Glomerular endothelial cell (primary cell): ENCODE data around the gene L1CAM. TPM values are rescaled to one million over a fixed set of nuclear protein-coding genes. Genes with fewer than 3 reads are reported as not detected.

ENCODE experiments used
- DNase-seq: peaks from one replicate; pipeline ENCODE4 v3.0.0-alpha.2; 2011; ENCODE audit warnings: low read depth, low spot score; ENCODE audit errors: extremely low read depth
- total RNA-seq: library from RNA; depleted of rRNA; stranded (reverse); fragments of >200 nt; gene quantifications from 2 replicates; pipeline ENCODE4 v1.2.3, GENCODE V29; 2015

L1CAM gene
- total RNA-seq, 1 donor from 2014 or later = 1.6 TPM

DNA sequence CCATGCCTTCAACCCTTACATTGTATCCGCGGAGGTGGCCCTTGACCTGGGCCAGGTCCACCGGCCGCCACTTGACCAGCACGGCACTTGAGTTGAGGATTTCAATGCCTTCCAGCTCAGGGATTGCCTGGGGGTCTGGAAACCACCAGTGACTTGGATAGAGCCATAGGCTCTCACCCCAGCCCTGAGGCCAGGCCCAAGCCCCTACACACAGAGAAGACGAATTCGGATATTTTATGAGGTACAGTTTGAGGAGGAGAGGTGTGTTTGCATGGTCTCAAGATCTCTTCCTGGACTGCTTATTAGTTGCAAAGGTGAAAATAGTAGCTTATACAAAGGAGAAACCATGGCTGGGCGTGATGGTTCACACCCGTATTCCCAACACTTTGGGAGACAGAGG, 20.3 kb downstream of the L1CAM start:
- no peak for DNase-seq

DNA sequence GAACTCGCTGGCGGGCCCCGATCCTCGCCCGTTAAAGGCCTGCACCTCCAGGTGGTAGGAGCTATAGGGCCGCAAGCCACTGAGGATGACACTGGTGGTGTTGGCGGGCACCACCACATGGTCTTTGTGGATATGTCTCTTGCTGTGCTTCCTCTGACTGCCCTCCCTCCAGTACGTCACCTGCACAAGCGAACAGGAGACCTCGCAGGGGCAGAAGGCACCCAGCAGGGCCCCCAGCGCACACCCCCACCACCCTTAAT, 20.7 kb downstream of the L1CAM start:
- no peak for DNase-seq

DNA sequence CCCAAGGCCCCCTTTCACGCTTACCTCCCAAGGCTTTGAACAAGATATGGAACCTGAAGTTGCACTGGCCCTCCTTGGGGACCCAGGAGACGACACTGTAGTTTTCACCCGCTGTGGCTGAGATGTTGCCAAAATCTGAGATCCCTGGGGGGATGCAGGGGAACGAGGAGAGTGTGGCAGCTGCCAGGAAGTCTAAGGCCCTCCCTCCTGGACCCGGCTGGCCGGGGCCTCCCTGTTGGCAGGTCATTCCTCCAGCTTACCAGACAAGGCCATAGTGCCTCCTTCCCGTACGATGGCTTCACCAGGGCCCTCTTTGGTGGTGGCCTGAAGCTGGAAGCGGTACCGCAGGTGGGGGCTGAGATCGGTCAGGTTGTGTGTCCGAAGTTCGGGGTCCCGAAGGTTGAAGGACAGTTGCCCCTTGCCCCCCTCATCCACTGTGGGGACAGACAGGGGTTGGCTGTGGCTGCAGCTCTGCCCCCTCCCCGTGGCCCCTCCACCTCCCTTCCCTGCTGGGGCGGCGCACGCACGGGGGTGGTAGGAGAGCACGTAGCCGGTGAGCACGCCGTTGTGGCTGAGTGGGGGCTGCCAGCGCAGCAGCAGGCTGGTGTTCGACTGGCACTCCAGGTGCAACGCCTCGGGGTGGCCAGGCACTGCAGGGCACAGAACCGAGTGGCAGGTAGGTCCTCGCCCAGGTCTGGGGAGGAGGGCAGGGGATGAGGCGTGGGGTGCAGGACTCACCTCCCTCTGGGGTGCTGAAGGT, 21.2 kb downstream of the L1CAM start:
- no peak for DNase-seq

DNA sequence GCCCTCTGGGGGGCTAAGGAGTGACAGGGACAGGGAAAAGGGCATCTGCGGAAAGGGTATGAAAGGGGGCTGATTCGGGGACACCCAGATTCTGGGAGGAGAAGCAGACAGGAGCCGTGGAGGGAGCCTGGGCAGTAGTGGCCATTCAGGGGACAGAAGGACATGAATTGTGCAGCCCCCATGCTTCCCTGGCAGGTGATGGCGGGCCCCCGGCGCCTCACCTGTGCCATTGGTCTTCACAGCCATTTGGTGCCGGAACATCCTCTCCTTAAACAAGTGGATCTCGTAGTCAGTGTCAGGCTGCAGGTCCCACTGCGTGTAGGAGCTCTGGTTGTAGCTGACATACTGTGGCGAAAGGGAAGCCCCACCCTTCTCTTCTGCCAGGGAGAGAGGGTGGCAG, 21.9 kb downstream of the L1CAM start:
- no peak for DNase-seq

DNA sequence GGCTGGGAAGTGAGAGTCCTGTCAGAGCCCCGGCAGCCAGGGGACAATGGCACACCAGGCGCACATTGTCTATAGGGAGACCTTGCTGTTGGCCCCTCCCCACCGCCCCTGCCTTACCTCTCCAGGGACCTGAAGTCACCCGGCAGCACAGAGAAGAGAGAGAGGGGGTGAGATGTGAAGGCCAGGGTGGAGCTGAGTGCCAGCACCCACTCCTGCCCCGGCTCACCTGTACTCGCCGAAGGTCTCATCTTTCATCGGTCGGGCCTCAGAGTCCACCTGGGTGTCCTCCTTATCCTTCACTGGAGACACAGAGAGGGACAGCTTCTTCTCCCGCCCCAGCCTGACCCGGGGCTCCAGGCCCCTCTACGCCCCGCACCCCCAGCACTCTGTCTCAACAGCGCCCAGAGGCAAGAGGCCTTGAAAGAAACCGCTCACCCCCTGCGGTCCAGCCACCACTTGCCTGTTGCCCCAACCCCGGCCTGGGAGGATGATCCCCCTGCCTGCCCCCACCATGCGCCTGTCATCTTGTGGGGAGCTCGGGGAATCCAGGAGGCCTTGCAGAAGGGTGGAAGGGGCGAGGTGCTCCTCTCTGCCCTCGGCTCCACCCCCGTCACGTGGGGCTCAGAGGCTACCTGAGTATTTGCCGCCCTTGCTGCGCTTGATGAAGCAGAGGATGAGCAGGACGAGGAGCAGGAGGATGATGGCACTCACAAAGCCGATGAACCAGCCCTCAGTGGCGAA, 22.6 kb downstream of the L1CAM start:
- DNase-seq = no peak

DNA sequence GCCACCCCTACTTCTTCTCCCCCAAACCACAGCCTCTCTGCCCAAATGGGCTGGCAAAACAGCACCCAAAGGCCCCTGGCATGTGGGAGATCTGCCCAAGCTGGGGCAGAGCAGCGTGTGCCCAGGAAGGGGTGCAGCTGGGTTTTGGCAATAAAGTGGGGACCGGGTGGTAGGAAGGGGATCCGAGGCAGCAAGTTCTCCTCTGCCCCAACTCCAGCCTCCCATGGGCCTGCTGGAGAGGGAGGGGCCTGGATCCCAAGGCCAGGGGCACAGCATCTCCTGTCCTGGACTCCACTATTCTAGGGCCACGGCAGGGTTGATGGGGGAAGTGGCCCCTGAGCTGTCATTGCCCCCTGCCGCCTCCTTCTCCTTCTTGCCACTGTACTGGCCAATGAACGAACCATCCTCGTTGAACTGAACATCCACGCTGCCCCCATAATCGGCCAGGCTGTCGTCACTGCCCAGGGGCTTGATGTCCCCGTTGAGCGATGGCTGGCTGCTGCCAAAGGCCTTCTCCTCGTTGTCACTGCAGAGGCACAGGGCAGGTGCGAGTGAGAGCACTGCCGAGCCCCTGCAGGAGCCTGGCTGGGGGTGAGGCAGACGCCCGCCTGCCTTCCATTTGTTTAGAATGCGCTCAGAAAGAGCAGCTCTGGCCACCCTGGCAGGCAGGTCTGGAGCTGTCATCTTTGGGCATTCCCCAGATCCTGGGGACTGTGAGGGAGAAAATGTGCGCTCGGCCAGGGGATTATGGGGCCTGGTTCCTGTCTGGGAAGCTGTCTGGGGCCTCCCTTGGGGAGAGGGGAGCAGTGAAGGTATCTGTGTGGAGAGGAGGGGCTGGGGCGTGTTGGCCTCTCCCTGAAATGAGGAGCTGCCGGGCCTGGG, 23.4 kb downstream of the L1CAM start:
- DNase-seq = no peak

DNA sequence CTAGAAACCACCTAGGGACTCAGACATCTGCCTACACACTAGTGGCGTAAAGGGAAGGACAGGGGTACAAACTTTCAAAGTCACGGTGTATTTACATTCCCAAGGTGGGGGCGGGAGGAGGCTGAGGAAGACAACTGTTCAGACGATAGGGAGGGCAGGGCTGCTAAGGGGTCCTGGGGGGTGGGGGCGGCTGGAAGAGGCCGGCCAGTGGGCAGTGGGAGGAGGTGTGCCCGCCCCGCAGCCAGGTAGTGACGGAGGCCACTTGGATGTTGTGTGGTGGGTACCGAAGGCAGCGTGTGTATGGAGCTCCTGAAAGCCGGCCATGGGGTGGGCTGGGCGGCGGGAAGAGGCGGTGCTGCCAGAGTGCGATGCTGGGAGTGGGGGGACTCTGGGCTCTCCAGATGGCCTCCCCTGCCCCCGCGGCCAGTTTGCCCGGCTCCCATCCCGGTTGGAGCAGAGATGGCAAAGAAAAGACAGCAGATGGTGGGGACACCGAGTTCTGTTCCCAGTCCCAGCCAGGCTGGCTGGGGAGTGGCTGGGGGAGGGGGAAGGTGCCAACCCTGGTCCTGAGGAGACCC, 24.2 kb downstream of the L1CAM start:
- no peak for DNase-seq

DNA sequence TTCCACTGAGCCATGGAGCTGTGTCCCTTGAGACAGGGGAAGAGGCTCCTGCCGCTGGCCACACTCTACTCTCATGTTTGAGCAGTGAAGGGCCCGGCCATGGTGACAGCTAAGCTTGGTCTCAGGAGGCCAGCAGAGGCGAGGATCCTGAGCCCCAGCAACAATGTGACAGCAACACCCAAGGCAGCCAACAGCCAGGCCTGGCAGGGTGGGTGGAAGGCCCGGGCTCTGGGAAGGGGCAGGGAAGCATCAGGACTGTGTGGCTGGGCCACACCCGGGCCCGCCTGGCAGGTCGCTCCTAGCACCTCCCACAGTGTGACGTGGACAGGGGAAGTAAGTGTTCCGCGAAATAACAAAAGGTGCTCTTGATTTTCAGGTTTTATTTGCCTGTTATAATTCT, 24.8 kb downstream of the L1CAM start:
- DNase-seq = no peak

DNA sequence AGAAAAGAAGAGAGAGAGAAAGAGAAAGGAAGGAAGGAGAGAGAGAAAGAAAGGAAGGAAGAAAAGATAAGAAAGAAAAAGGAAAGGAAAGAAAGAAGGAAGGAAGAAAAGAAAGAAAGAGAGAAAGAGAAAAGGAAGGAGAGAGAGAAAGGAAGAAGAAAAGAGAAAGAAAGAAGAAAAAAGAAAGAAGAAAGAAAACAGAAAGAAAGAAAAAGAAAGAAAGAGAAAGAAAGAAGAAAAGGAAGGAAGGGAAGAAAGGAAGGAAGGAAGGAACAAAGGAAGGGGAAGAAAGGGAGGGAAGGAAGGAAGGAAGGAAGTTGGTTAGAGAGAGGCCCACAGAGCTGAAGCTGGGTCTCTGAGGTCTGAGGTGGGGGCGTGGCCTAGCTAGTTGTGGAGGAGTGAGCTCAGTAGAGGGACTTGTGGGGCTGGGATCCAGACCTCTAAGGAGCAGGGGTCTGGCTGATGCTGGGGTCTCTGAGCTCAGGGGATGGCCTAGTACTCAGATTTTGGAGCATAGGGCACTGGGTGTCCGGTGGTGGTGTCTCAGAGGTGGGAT, 28.5 kb downstream of the L1CAM start:
- no peak for DNase-seq

DNA sequence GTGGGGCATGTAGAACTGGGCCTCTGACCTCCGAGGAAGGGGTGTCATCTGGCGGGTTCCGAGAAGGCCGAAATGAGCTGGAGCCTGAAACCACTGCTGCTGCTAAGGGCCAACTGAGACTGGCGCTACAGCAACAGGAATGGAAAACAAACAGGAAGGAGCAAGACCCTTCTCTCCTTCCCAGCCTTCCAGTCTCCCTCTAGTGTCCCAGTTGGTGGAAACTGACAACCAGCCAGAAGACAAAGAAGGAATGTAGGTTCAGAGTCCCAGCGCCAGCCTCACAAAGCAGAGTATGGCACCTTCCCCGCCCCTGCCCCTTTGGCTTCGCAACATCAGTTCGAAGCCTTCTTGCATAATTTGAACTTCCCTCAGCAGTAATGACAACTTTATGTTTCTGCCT, 31.3 kb downstream of the L1CAM start:
- DNase-seq = no peak

DNA sequence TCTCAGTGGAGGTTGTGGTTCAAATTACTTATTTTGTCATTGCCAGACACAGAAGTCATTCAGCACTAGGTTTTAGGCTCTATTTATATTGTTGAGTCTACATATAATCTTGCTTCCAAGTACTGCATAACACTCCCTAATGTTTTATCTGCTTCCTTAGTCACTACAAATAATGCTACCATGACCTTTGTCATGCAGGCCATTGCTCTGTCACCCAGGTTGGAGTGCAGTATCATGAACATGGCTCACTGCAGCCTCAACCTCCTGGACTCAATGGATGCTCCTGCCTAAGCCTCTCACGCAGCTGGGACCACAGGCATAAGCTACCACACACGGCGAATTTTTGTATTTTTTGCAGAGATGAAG, 32.1 kb downstream of the L1CAM start:
- no peak for DNase-seq

DNA sequence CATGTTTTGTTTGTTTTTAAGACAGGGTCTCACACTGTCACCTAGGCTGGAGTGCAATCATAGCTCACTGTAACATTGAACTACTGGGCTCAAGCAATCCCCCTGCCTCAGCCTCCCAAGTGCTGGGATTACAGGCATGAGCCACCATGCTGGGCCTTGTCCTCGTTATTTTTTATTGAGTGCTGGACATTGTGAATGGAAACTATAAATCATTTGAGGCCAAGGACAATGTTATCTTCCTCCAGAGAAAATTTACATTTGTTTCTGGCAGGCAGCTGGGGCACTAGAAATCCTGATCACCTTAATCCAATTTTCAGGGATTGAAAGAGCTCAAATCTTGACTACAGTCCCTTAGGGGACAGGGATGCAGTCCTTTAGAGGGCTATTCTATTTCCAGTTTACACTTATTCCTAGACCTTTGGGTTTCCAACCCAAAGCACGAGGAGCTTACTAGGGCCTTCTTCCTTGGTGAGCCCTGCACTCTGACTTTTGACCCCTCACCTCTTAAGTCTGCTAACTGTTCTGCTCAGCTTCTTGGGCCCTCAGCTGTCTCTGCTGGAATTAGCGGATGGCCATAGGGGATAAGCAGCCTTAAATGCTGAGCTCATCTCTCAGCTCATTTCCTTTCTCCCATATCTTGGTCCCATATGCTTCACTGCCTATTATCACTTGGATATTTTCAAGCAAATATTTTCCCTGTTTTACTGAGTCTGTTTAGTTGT, 32.6 kb downstream of the L1CAM start:
- no peak for DNase-seq

DNA sequence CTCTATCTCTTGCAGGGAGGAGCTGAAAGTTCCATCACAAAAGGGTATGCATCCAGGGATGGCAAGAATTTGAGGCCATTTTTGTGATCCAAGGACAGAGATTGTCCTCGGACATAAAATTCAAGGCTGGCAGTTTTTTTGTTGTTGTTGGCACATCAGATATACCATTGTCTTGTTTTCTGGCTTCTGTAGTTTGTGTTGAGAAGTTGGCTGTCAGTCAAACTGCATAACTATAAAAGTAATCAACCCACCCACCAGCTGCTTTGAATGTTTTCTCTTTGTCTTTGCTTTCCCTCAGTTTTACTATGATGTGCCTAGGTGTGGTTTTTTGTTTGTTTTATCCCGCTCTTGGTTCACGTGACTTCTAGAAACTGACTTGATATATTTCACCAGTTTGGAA, 34.0 kb downstream of the L1CAM start:
- no peak for DNase-seq

DNA sequence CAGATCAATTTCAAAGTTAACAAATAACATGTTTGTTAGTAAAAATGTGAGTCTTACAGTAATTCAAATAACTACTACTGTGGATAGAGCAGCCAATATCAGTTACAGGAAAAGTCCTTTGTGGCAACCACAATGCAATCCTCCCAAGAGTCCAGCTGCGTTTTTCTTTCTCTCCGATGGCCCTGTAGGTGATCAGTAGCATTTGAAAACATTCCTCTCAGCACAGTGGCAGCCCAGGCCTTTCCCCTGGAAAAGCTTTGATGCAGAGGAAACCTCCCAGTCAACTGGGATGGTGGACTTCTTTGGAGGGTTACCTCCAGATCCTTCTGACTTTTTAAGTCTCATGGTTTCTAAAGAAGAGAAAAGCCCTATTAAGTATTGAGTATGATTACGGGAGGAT, 37.6 kb downstream of the L1CAM start:
- no peak for DNase-seq

DNA sequence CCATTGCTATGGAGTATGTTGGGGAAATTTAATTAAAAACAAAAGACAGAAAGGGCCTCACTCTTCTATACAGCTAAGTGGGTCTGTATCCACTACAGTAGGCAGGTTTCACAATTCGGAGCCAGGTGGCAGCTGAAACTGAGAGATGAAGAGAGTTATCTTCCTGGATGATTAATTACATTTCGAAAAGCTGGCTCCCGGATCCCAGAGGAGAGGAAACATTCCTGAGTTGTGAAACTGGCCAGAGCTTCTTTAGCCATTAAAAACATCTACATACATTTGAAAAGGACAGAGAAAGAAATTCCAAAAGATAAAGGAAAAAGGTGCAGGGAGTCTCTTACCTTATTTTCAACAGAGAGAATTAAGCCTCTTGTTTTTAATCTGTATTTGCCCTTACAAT, 40.1 kb downstream of the L1CAM start:
- no peak for DNase-seq

DNA sequence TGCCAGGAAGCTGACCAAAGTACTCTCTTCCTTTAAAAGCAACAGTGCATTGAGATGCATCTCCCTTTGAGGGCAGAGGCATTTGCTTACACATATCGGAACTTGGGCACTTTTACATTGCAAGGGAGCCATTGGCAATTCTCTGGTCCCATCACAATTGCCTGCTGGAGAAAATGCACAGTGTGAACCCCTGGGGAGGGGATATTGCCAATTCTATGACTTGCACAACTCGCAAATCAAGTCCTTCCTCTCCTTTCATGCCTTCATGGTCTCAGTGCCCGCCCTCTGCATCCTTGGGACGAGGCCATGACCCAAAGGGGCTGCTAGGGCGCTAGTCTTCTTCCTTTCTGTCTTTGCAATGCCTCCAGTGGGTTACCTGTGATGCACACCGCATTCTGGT, 40.8 kb downstream of the L1CAM start:
- no peak for DNase-seq

DNA sequence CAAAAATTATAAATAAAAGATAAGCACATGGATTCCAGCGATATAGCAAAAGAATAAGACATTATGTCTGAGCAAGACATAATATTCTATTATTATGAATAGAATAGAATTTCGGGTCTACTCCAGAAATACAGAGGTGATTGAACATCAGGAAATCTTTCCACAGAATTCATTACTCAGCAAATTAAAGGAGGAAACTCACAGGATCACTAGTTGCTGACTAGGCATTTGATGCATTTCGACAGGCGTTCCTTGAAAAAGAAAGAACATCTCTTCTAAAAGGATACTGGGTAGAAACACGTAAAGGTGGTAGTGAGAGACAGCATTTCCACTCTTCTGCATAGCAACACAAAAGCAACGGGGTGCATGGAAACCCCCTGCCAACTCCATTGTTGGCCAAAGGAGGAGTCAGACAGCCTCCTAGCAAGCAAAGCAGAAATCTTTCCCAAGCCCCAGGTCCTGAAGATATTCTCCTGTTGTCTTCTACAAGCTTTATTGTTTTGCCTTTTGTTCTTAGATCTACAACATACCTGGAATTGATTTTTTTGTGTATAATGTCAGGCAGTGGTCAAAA, 41.4 kb downstream of the L1CAM start:
- no peak for DNase-seq

DNA sequence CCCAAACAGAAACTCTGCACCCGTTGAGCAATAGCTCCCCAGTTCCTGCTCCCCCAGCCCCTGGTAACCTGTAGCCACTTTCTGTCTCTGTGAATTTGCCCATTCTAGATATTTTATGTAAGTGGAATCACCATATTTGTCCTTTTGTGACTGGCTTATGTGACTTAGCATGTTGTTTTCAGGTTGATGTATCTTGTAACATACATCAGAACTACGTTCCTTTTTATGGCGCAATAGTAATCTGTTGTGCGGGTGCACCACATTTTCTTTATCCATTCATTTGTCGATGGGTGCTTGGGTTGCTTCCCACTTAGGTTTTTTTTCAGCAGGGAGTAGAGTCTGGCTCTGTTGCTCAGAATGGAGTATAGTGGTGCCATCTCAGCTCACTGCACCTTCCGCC, 49.1 kb downstream of the L1CAM start:
- no peak for DNase-seq

DNA sequence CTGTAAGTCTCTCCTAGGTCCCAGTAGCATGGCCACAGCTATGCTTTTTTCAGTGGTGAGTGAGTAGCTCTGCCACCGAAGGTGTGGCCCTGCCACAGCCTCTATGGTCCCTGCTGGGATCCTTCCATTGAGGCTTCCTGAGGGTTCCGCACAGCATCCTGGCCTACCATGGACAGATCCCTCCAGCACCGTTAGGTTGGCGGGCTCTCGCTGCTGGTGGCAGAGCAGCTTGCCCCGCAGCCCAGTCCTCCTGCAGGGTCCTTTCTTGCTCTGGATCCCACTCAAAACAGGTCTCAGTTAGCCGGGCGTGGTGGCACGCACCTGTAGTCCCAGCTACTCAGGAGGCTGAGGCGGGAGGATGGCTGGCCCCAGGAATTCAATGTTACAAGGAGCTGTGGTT, 53.2 kb downstream of the L1CAM start:
- no peak for DNase-seq

DNA sequence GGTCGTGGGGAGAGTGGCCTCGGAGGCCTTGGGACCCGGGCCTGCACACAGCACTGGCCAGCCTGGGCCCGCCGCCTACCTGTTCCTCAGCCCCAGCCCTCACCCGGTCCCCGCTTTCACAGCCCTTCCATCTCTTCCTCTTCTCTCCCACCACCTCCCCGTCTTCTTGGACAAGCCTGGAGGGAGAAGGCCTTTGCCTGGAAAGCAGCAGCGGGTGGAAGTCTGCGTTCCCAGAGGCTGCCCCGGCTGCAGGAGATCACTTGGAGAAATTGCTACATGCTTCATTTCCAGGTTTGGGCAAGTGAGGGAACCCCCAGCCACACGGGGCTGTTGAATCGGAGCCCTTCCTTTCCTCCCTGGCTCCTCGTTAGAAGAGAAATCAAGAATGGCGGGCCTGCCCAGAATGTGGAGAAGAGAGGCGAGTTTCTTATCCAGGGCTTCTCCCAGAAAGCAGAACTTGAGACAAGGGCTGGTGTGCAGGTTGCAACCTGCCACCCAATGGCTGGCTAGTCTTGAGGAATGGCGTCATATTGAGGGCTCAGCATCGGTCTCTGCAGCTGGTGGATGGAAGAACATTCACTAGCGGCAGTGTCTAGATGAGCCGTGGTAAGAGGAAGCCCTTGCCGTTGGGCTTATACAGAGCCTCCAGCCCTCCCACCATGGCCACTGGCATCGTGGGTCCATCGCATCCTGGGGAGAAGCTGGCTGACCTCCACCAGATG, 54.4 kb downstream of the L1CAM start:
- no peak for DNase-seq
